NCI-H526 (cell line): Measurements from ENCODE around the gene SLX9.
"Not testable (repeated sequence)": the region's sequence is repeated elsewhere in the genome, so short reads cannot be mapped to it uniquely, and the experiment has no call there.

Experiments used
- DNase-seq, 2 experiments: peaks; one replicate each; lab custom pipeline; 2025; lab: John Stamatoyannopoulos, UW

SLX9 gene

DNA sequence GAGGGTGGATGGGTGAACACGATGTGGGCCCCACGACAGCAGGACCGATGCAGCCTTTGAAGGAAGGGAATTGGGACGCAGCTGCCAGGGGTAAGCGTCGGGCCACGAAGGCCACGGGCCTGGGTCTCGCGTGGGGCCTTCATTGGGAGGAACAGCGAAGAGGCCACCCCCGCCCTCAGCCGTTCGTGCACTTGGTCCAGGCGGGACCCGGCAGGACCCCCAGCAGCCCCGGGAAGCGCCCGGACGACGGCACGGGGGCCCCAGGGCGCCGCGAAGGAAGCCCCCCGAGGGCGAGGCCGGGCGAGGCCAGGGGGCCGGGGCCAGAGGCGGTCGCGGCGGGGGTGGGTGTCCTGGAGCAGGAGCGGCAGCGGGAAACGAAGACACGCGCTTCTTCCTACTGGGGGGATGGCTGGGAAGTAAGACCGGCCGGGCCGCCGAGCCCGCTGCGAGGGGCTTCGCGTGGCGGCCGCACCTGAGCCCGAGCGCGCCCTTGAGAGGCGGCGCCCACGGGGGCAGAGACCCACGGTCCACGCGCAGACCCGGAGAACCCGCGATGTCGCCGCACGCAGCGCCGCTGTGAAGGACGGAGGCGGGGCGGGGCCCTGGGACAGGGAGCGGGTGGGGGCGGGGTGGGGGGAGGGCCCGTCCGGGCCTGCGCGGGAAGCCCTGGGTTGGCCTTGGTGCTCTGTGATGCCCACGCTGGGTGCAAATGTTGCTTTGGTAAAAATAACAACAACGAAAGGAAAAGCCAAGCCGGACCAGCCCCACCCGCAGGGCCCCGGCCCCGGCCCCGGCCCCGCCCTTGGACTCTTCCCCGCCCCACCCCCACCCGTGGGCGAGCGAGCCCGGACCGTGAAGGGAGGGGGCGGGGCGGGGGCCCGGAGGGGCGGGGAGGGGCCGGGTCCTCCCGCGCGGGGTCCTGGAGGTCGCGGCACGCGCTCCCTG is 78.6 kb downstream of the SLX9 start:
- peak in 1 of 2 experiments; percentile 28 for DNase-seq

DNA sequence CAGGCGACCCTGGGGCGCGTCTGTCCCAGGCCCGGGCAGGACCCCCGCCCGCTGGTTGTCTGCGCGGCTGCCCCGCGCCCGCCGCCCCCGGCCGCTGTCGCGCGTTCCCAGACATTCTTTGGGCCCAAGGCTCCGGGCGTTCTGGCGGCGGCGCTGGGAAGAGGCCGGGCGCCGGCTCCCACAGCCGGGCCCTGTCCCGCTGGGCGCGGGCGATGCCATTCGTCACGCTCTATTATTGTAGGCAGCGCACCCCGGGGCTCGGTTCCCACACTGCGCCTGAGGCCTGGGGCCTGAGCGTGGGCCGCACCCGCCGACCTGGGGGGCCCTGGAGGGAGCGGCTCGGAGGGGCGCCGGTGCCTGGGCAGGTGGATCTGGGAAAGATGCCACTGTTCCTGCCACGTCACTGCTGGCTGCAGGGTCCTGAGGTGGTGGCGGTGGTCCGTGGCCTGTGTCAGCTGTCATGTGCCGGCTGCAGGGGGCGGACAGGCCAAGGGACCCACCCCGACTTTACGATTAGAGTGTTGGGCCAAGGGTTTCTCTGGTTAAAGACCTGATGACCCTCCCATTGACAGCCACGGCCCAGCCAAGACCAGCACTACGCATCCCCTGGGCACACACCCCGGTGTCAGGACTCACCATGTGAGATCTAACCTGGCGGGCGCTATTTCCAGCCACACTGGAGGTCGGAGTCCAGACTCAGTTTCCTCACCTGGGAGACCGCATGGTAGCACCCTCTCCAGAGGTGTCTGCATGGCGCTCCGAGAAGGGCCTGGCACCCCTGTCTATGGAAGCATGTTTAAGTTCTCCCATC is 79.5 kb downstream of the SLX9 start:
- DNase-seq: peak in 1 of 2 experiments; percentile 28

DNA sequence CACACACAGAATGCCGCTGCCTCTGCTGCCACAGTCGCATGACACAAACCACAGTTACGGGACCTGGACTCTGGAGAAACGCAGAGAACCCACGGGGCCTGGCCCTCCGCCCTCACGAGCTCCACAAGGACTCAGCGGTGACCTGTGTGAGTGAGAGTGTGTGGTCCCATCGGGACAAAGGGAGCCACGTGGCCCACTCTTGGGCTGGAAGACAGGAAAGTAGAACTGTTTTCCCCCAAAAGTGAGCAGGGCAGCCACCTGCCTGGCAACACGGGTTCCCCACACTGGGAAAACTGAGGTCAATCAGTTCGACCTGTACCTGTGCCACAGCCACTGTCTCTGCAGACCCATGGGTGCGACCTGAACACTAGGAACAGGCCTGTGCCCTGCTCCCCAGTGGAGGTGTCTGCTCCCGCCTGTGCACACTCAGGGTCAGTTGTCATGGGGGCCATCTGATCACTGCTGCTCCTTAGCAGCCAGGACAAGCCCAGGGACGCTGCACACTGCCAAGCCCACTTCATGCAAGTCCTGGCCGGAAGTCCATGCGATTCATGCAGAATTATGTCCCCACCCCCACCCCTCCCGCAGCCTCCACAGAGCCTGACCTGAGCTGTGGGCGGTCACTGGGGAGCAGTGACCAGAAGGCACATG is 80.2 kb downstream of the SLX9 start:
- DNase-seq: no peak

DNA sequence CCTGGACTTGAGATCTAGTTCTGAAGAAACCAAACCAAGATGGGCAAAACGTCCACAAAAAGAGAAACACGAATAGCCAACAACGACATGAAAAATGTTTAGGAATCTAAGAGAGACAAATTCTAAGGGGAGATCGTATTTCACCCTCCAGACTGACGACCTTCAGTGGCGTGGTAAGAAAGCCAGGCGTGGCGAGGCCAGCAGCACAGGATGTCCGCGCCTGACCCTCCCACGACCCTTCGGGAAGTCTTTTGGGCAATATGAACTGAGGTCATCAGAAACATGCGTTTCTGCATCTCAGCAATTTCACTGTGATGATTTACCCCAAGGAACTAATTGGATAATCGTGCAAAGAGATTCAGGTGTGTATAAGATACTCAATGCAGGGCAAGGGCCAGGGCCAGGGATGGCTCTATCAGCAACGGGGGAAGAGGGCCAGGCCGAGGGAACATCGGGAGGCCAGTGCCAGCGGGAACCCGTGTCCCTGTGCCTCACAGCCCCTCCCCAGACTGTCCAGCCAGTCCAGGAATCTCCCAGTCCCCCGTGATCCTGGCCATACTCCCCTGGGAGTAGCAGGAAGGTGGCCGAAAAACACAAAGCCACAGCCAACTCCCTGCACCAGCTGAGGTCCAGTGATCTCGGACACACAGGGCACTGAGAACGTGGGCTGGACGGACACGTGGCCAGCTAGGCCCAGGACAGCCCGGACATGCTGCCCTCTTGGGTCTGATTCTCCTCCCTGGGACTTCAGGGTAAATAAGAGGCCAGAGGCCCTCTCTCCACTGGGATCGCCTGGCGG is 81.0 kb downstream of the SLX9 start:
- no peak for DNase-seq

DNA sequence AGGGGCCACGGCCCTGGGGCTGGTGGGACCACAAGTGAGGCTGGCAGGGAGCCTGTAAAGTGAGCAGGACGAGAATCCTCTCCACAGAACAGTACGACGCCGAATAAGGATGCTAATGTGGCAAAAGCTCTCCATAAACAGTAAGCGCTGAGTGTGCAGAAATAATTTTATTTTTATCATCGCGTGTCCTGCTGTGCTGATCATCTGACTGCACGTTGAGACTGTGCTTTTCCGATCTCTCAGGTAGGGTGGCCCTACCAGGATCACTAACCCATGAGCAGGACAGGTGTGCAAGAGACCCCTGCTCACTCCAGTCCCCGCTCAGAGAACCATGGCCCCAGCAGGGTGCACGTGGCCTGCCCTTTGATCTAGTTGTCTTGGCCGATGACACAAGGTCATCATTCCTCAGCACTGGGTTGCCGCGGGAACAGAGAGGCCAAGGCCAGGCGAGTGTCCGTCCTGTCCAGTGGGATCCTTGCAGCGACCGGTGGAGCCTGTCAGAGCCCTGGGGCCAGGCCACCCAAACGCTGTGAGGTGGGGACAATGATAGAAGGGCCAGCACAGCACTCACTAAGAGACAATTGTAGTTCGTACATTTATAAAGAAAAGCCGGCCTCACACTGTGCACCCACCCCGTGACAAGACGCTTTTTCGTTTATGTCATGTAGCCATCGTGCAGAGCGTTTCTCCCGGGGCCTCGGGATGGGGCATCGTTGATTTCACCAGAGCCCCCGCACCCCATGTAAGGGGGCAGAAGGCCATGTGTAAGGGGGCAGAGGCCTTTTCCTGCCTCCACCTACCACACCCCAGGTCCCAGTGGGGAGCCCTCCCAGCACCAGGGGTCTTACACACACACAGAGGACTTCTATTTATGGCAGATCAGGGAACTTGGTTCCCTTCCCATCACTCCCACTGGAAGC is 81.9 kb downstream of the SLX9 start:
- no peak for DNase-seq

DNA sequence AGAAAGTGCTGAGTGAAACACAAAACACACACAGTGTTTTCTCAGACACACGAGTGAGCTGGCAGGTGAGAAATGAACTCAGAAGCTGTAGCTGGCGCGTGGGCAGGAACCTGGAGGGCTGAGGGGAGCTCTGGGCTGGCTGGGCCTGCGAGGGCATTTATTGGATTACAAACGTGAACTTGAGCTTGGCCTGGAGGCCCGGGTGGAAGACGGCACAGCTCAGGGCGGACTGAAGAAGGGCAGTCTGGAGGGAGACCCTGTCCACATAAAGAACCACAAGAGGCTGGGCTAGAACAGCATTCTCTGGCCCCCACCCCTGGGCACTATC is 82.5 kb downstream of the SLX9 start:
- no peak for DNase-seq

DNA sequence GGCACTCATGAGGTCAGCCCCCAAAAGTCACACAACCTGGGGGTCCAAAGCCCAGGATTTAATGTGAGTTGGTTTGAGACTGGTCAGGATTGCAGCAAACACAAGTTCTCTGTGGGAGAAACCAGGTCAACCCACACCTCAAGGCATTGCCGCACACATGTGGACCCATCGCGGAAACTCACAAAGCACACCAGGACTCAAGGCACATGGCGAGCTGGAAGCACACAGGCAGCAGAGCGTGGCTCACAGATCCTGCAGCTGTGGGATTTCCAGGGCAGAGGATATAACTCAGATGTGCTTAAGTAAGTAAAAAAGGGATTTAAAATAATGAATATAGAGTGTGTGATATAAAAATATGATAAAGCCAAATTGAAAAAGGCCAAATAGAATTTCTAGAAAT is 82.9 kb downstream of the SLX9 start:
- no peak for DNase-seq

DNA sequence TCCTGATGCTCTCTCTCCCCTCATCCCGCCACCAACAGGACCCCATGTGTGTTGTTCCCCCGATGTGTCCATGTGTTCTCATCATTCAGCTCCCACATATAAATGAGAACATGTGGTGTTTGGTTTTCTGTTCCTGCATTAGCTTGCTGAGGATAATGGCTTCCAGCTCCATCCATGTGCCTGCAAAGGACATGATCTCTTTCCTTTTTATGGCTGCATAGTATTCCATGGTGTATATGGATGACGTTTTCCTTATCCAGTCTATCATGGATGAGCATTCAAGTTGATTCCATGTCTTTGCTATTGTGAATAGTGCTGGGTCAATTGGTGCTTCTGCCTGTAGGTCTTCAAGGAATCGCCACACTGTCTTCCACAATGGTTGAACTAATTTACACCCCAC is 84.7 kb downstream of the SLX9 start:
- not testable (repeated sequence) for DNase-seq

DNA sequence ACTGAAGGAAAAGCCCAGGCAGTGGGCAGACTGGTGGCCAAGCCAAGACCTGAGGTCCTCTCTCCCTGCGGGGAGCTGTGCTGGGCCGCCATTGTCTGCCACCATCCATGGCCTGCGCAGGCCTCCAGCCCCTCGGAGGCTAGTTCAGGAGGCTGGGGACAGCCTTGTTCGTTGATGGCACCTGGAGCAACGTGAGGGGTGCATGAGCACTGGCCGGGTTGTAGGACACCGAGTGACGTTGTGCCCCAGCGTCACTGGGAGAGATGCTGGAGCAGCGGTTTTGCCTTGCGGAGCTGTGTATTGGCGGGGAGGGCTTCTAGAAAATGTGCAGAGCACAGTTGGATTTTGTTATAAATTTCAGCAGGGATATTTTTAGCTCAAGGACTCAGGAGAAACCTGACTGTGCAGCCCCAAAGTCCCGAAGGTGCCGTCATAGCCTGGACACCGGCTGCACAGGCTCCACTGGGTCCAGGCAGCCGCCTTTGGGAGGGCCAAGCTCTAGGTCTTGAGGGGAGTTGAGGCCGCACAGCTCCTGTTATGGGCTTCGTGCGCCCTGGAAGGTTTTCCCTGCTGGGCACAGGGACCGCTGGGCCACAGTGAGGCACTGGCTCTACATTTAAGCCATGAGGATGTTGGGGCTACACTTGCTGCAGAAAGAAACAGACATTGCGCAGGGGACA is 86.4 kb downstream of the SLX9 start:
- DNase-seq: no peak
